ENCODE measurements around the gene ADAMTSL2. TPM values are rescaled to one million over a fixed set of nuclear protein-coding genes. Genes with fewer than 3 reads are reported as not detected.
"Not testable (repeated sequence)": the region's sequence is repeated elsewhere in the genome, so short reads cannot be mapped to it uniquely, and the experiment has no call there.

The ADAMTSL2 gene
- polyA plus RNA-seq, 3 donors, result 1.4 to 2.5 (median 1.9) TPM

- no peak for DNase-seq (ENCODE audit: extremely low read depth in 1 of 11, low read depth in 9 of 11, low spot score in 4 of 11)
These were observed 9.4 kb downstream of the ADAMTSL2 start for GRCh38 chr9:133543772-133544467.

- DNase-seq (ENCODE audit: extremely low read depth in 1 of 11, low read depth in 9 of 11, low spot score in 4 of 11), result no peak
These were observed 11.2 kb downstream of the ADAMTSL2 start for GRCh38 chr9:133545494-133546286.

- no peak for DNase-seq (ENCODE audit: extremely low read depth in 1 of 11, low read depth in 9 of 11, low spot score in 4 of 11)
These were observed 11.8 kb downstream of the ADAMTSL2 start for GRCh38 chr9:133546287-133546680.

DNA sequence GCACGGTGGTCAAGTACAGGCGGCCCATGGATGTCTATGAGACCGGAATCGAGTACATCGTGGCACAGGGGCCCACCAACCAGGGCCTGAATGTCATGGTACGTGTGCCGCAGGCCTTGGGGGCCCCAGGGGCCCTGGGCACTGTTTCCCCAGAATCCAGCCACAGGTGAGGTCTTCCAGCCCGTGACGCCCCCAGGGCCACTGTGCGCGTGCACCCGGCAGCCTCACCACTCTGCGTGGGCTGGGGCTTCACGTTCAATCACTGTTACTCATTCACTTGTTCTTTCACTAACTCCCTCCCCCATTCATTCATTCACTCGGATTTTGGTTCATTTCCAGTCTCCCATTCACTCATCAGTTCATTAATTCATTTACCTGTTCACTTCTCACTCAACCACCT lies 12.6 kb downstream of the ADAMTSL2 start:
- no peak for DNase-seq (ENCODE audit: extremely low read depth in 1 of 11, low read depth in 9 of 11, low spot score in 4 of 11)

DNA sequence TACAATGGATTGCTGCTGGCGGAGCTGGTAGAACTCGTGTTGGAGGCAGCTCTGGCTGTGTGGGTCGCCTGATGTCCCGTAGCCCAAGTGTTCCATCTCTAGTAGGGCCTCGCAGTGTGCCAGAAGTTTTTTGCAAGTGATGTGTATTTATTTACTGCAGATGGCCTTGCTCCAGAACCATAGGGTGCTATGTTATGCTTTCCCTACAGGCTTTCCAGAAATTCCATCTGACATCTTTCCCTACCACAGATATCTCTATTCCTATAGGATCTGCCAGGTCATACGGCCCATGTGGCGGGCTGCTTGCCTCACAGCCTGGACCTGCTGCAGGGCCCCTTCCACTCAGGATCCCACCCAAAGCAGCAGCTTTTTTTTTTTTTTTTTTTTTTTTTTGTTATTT lies 16.9 kb downstream of the ADAMTSL2 start:
- no peak for DNase-seq (ENCODE audit: extremely low read depth in 1 of 11, low read depth in 9 of 11, low spot score in 4 of 11)

GRCh38 chr9:133552236-133552635 lies 17.7 kb downstream of the ADAMTSL2 start:
- no peak for DNase-seq (ENCODE audit: extremely low read depth in 1 of 11, low read depth in 9 of 11, low spot score in 4 of 11)

GRCh38 chr9:133553123-133553522 lies 18.6 kb downstream of the ADAMTSL2 start:
- no peak for DNase-seq (ENCODE audit: extremely low read depth in 1 of 11, low read depth in 9 of 11, low spot score in 4 of 11)

GRCh38 chr9:133553973-133554713 lies 19.6 kb downstream of the ADAMTSL2 start:
- no peak for DNase-seq (ENCODE audit: extremely low read depth in 1 of 11, low read depth in 9 of 11, low spot score in 4 of 11)

GRCh38 chr9:133554729-133555128 lies 20.2 kb downstream of the ADAMTSL2 start:
- DNase-seq (ENCODE audit: extremely low read depth in 1 of 11, low read depth in 9 of 11, low spot score in 4 of 11), result no peak

DNA sequence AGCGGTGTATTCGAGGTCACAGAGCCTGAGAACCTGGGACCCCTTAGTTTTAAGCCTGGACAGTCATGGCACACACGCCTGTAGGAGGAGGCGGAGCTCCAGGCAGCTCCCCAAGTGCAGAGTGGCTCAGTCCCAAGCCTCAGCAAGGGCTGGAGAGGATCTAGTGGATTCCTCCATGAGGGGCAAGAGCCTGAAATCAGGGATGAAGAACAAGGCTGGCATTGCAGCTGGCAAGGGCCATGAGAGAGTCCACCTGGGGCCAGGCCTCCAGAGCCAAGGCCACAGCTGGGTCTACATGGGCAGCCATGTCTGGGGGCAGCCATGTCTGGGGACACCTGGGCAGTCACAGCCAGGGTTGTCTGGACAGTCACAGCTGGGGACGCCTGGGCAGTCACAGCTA lies 21.9 kb downstream of the ADAMTSL2 start:
- DNase-seq (ENCODE audit: extremely low read depth in 1 of 11, low read depth in 9 of 11, low spot score in 4 of 11), result no peak

- DNase-seq (ENCODE audit: extremely low read depth in 1 of 11, low read depth in 9 of 11, low spot score in 4 of 11), result no peak
These were observed 23.1 kb downstream of the ADAMTSL2 start for GRCh38 chr9:133557581-133557980.

- no peak for DNase-seq (ENCODE audit: extremely low read depth in 1 of 11, low read depth in 9 of 11, low spot score in 4 of 11)
These were observed 24.0 kb downstream of the ADAMTSL2 start for GRCh38 chr9:133558191-133559126.

- no peak for DNase-seq (ENCODE audit: extremely low read depth in 1 of 11, low read depth in 9 of 11, low spot score in 4 of 11)
These were observed 25.8 kb downstream of the ADAMTSL2 start for GRCh38 chr9:133560311-133560710.

- no peak for DNase-seq (ENCODE audit: extremely low read depth in 1 of 11, low read depth in 9 of 11, low spot score in 4 of 11)
These were observed 26.4 kb downstream of the ADAMTSL2 start for GRCh38 chr9:133560944-133561343.

- DNase-seq (ENCODE audit: extremely low read depth in 1 of 11, low read depth in 9 of 11, low spot score in 4 of 11), result no peak
These were observed 27.6 kb downstream of the ADAMTSL2 start for GRCh38 chr9:133561976-133562554.

GRCh38 chr9:133562611-133563290 lies 28.2 kb downstream of the ADAMTSL2 start:
- DNase-seq (ENCODE audit: extremely low read depth in 1 of 11, low read depth in 9 of 11, low spot score in 4 of 11), result no peak

- no peak for DNase-seq (ENCODE audit: extremely low read depth in 1 of 11, low read depth in 9 of 11, low spot score in 4 of 11)
These were observed 28.8 kb downstream of the ADAMTSL2 start for GRCh38 chr9:133563291-133563796.

- DNase-seq (ENCODE audit: extremely low read depth in 1 of 11, low read depth in 9 of 11, low spot score in 4 of 11), result not testable (repeated sequence)
These were observed 29.3 kb downstream of the ADAMTSL2 start for GRCh38 chr9:133563814-133564213.

All from renal cortex interstitium (tissue), 11 donors.